T-helper 17 cell (primary cell): ENCODE data around the gene CDH12. TPM values are rescaled to one million over a fixed set of nuclear protein-coding genes. Genes with fewer than 3 reads are reported as not detected.

Experiments
- ATAC-seq: fragments of 150-1000 bp; cut with Tn5 transposase; 2 replicates; pipeline ENCODE4 v1.10.0; 2021; ENCODE audit warnings: mild to moderate bottlenecking, moderate library complexity
- DNase-seq, 3 donors: peaks; one replicate each; pipeline versions ENCODE4 v3.0.0 to v3.0.0-alpha.2; 2020 to 2021
- H3K9me3 ChIP-seq: one replicate; pipeline ENCODE4 v1.7.0; 2013; ENCODE audit warnings: low read length, mild to moderate bottlenecking; ENCODE audit not compliant: control insufficient read depth, poor library complexity, severe bottlenecking
- H3K27ac Mint-ChIP-seq: one replicate; pipeline ENCODE4 v1.8.0; 2022; ENCODE audit warnings: mild to moderate bottlenecking, moderate library complexity, mixed read lengths
- H3K27me3 Mint-ChIP-seq: one replicate; pipeline ENCODE4 v1.8.0; 2022; ENCODE audit warnings: mixed read lengths
- H3K36me3 Mint-ChIP-seq: one replicate; pipeline ENCODE4 v1.8.0; 2022; ENCODE audit warnings: low read depth, mixed read lengths
- H3K4me1 Mint-ChIP-seq: one replicate; pipeline ENCODE4 v1.8.0; 2022; ENCODE audit warnings: mild to moderate bottlenecking, mixed read lengths
- H3K4me3 Mint-ChIP-seq: one replicate; pipeline ENCODE4 v1.8.0; 2022; ENCODE audit warnings: mild to moderate bottlenecking, moderate library complexity, mixed read lengths
- total RNA-seq, 4 donors: library from RNA in 2 of 4; stranded (reverse) in 2 of 4; gene quantifications; one replicate each; pipeline ENCODE4 v1.2.3 and lab custom pipeline; 2022 to 2026

CDH12 gene
- total RNA-seq, 2 donors from 2014 or later, result not detected

DNA sequence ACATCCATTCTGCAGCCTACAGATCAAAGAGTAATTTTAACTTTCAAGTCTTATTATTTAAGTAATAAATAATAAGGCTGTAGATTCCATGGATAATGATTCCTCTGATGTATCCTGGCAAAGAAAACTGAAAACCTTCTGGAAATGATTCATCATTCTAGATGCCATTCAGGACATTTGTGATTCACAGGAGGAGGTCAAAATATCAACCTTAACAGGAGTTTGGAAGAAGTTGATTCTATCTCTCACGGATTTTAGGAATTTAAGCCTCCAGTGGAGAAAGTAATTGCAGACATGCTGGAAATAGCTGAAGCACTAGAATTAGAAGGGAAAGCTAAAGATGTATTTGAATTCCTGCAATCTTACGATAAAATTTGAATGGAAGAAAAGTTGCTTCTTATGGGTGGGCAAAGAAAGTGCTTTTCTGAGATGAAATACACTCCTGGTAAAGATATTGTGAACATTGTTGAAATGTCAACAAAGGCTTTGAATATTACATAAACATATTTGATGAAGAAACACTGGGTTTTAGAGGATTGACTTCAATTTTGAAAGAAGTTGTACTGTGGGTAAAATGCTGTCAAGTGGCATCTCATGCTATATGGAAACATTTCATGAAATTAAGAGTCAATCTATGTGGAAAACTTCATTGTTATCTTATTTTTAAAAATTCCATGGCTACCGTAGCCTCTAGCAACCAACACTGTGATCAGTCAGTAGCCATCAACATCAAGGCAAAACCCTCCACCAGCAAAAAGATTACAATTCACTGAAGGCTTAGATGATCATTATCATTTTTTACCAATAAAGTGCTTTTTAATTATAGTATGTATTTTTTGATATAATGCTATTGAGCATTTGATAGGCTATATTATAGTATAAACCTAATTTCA is 1141.0 kb downstream of the CDH12 start:
- Mint-ChIP-seq H3K27ac (no peak overlapping the region), H3K4me3 (no peak overlapping the region), H3K27me3 (no peaks in the 10 kb centered on the region), H3K36me3 (no peaks in the 10 kb centered on the region), H3K4me1 (no peaks in the 10 kb centered on the region)
- ATAC-seq (no peak), DNase-seq (no peak)
- peaks cover 2% of the 10 kb centered on the region for H3K9me3 ChIP-seq

DNA sequence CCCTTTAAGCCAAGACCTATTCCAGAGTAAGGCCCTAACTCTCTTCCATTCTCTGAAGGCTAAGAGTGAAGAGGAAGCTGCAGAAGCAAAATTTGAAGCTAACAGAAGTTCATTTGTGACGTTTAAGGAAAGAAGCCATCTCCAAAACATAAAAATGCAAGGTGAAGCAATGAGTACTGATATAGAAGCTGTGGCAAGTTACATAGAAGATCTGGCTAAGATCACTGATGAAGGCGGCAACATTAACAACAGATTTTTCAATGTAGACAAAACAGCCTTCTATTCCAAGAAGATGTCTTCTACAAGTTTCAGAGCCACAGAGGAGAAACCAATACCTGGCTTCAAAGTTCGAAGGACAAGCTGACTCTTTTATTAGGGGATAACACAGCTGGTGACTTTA is 1143.4 kb downstream of the CDH12 start:
- H3K27ac Mint-ChIP-seq, result no peak overlapping the region
- no peak for DNase-seq

DNA sequence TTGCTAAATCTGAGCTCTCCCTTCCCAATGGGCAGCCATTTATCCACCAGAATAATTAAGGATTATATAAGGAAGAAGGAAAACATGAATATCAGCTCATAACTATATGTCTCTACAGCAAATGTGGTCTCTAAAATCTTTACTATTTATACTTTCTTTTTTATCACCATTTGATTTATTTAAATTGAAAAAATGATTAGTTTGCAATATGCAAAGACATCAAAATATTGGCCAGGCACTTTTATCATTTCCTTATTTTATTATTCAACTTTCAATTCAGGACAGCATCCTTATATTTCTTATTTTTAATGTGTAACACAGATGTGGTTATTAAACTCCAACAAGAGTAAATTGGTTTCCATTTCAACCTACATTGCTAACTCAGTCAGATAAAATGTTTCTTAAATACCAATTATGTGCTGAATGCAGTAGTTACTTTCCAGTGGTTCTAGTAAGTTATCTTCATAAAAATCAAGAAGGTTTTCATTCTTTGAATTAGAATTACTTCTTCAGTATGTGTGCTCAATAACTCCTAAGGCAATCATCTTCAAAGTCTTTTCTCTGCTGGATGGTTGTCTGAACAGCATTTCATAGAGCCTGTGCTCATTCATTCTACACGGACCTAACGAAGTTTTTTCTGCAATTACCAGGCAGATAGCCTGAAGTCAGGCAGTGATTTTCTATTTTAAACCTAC is 1148.0 kb downstream of the CDH12 start:
- Mint-ChIP-seq H3K27me3 (no peaks in the 10 kb centered on the region), H3K27ac (no peak overlapping the region), H3K4me1 (no peaks in the 10 kb centered on the region), H3K4me3 (no peak overlapping the region), H3K36me3 (no peaks in the 10 kb centered on the region)
- DNase-seq, result no peak
- no peak for ATAC-seq
- H3K9me3 ChIP-seq, result peaks cover 2% of the 10 kb centered on the region

More for the DNA sequence above, 1143.4 kb downstream of the CDH12 start:
- Mint-ChIP-seq H3K4me3 (no peak overlapping the region), H3K27me3 (no peaks in the 10 kb centered on the region), H3K4me1 (no peaks in the 10 kb centered on the region), H3K36me3 (no peaks in the 10 kb centered on the region)
- peaks cover 2% of the 10 kb centered on the region for H3K9me3 ChIP-seq
- no peak for ATAC-seq

DNA sequence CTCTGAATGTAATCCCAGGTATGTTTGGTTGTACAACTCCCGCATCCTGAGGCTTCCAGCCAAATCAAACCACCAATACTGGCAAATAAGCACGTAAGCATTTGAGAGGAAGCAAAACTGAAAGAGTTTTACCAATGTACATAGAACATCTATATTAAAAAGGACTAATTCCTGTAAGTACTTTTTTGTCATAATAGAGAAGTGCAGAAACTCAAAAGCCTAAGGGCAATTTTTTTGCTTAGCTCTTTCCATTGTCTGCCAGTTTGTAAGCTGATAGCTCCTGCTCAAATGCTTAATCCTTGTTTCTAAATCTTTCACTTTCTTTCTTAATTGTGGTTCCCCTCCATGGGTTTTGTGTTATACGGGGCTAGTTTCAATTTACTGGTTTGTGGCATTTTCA is 1151.8 kb downstream of the CDH12 start:
- DNase-seq (no peak), ATAC-seq (no peak)
- H3K4me3 Mint-ChIP-seq, result no peak overlapping the region
- H3K27me3 Mint-ChIP-seq, result no peaks in the 10 kb centered on the region
- H3K4me1 Mint-ChIP-seq, result no peaks in the 10 kb centered on the region
- no peaks in the 10 kb centered on the region for H3K36me3 Mint-ChIP-seq
- H3K9me3 ChIP-seq, result no peaks in the 10 kb centered on the region
- H3K27ac Mint-ChIP-seq, result no peak overlapping the region
